Stimulated activated naive CD4-positive, alpha-beta T cell treated with Interleukin-2 at 50 U/mL for 16 hours (primary cell): ENCODE measurements around the gene MARK1.
"Not testable (repeated sequence)": the region's sequence is repeated elsewhere in the genome, so short reads cannot be mapped to it uniquely, and the experiment has no call there.

Experiments used
- DNase-seq: peaks from one replicate; lab custom pipeline; 2025; lab: John Stamatoyannopoulos, UW

The MARK1 gene

GRCh38 chr1:220611100-220611499, 83.2 kb downstream of the MARK1 start:
- DNase-seq = not testable (repeated sequence)

- no peak for DNase-seq
Measured at GRCh38 chr1:220616836-220617235, 88.9 kb downstream of the MARK1 start.

GRCh38 chr1:220628431-220628830, 100.5 kb downstream of the MARK1 start:
- no peak for DNase-seq

- no peak for DNase-seq
Measured at GRCh38 chr1:220631238-220631815, 103.4 kb downstream of the MARK1 start.

GRCh38 chr1:220637759-220638158, 109.8 kb downstream of the MARK1 start:
- no peak for DNase-seq

DNA sequence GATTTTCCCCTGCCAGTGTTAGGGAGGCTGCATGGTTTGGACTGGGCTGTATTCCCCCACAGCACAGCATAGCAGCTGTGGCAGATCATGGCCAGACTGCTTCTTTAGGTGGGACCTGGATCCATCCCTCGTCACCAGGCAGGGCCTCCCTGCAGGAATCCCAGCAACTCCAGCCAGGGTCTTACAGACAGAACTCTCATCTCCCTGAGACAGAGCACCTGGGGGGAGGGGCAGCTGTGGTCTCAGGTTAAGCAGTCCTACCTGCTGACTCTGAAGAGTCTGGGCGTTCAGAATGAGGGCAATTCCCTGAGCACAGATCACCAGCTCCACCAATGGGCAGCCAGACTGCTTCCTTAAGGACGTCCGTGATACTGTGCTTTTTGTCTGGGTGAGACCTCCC, 114.3 kb downstream of the MARK1 start:
- no peak for DNase-seq

DNA sequence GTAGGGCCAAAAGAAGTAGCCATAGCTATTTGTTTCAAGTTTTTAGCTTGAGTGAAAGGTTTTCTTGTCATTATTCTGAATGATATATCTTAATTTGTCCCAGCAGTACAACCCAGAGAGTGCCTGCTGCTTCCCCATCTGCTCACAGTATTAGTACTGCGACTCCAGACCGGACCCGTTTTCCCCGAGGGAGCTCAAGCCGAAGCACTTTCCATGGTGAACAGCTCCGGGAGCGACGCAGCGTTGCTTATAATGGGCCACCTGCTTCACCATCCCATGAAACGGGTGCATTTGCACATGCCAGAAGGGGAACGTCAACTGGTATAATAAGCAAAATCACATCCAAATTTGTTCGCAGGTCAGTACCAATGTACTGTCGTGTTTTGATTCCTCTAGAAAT, 125.1 kb downstream of the MARK1 start:
- no peak for DNase-seq

- DNase-seq = no peak
Measured at GRCh38 chr1:220655509-220655908, 127.6 kb downstream of the MARK1 start.

GRCh38 chr1:220655961-220656740, 128.2 kb downstream of the MARK1 start:
- DNase-seq = no peak

DNA sequence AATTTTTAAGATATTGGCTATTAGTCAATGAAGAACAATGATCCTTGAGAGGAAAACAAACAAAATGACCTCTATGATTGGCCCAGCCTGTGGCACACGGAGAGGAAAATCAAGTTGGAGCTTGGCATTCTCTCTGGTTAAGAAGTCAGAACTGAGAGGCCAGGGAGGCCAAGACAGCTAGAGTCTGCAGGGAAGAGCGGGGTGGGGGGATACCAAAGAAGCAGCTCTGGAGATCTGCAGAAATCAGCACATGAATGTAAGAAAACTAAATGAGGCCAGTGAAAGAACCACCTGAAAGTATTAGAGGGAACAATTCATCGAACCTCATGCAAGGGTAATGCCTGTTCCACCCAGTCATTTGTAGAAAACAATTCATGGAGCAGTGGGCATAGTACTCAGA, 138.4 kb downstream of the MARK1 start:
- no peak for DNase-seq

DNA sequence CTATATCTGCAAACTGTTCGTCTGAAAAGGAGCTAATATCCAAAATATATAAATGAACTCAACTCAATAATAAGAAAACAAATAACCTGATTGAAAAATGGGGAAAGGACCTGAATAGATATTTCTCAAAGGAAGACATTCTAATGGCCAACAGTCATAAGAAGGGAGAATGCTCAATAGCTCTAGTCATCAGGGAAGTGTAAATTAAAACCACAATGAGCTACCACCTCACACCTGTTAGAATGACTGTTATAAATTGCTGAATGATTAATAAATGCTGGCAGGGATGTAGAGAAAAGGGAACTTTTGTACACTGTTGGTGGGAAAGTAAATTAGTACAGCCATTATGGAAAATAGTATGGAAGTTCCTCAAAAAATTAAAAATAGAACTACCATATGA, 141.1 kb downstream of the MARK1 start:
- DNase-seq = no peak

- DNase-seq = no peak
Measured at GRCh38 chr1:220670365-220670764, 142.4 kb downstream of the MARK1 start.

- DNase-seq = no peak
Measured at GRCh38 chr1:220673921-220674320, 146.0 kb downstream of the MARK1 start.

GRCh38 chr1:220677251-220677650, 149.3 kb downstream of the MARK1 start:
- no peak for DNase-seq

DNA sequence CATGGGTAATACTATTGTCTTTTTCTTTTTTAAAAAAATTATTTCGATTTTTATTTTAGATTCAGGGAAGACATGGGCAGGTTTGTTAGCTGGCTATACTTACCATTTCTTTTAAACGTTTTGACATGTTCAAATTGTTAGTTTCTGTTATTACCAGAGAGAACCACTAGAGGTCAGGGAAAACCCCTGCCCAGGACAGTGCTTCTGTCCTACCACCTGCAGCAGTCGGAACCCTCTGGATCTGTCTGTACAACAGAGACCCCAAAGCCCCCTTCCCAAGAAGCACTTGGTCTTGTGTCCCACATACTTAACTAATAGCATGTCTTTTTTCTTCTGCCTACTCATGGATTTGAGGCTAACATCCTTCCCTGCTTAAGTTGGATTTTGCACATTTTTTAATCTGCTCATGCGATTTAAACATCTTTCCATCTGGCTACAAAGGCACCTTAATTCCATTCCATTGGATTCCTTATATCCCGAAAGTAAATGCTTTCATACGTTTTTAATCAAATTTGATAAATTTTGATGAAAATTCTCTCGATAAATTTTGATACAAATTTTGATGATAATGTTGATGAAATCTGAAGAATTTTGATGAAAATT, 152.2 kb downstream of the MARK1 start:
- DNase-seq = no peak

DNA sequence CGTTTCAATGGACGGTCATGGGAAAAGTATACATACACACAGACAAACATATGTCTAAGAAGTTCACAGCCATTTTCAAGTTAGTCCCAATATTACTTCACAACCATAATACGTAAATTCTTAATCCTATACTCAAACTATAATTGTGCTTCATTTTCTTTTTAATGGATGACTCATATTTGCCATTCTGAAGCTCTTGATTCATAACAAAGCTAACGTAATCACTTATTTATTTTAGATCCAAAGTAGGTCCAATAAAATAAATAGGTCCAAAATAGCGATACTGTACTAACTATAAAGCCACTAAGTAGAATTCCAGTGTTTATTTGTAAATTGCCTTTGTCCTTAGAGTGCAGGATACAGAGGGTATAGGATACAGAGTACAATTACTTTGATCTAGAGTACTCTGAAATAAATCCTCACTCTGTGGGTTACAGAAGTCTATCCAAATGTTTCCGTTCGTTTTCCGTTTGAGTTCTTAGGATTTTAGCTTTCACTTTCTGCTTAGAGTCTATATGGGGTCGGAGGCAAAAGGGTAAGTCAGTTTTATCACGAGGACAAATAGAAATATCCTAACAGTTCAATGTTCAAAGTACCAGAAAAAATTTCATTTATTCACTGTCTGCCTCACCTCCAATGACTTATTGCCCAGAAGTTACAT, 153.4 kb downstream of the MARK1 start:
- DNase-seq = no peak

DNA sequence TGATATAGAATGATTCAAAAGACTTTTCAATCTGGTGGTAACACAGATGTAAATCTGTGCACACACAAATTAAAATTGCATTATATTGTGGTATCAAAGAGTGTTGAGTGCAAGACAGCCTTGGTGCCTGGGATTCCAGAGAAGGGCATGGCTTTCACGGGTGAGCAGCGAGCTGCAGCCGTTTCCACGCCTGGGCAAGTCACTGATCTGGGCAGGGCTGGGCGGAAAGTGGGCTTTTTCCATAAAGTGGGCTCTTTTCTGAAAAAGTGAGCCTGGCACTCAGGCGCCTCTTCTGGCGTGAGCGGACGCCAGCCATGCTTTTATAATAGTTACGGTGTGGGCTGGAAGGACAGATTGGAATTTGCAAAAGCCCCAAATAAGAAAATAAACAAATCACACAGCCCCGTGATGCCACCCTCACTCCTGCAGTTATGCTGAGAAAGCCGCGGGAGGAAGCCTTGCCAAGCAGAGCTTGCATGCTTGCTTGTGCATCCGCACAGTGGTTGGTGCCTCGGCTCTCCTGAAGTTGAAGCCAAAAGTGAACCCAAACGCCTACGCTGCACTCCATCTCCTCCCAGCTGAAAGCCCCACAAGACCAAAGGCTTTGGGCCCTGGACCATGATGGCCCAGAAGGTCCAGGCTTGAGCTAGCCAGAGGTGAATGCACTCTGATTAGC, 155.1 kb downstream of the MARK1 start:
- no peak for DNase-seq

DNA sequence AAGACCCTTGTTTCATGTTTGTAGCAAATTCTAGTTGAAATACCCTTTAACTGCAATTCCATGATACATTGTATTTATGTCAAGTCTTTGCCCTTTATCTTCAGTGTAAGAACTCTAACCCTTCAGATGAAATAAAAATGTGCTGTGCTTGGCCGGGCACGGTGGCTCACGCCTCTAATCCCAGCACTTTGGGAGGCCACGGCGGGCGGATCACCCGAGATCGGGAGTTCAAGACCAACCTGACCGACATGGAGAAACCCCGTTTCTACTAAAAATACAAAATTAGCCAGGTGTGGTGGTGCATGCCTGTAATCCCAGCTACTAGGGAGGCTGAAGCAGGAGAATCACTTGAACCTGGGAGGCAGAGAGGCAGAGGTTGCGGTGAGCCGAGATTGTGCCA, 155.8 kb downstream of the MARK1 start:
- DNase-seq = not testable (repeated sequence)

- DNase-seq = no peak
Measured at GRCh38 chr1:220684890-220685289, 157.0 kb downstream of the MARK1 start.

GRCh38 chr1:220685879-220686278, 157.9 kb downstream of the MARK1 start:
- no peak for DNase-seq

GRCh38 chr1:220687809-220688208, 159.9 kb downstream of the MARK1 start:
- no peak for DNase-seq

- no peak for DNase-seq
Measured at GRCh38 chr1:220689666-220690065, 161.7 kb downstream of the MARK1 start.
